CD14-positive monocyte (primary cell): Measurements from ENCODE around the gene HDAC4. TPM values are rescaled to one million over a fixed set of nuclear protein-coding genes. Genes with fewer than 3 reads are reported as not detected.

Experiments
- DNase-seq, 3 donors: peaks; one replicate each; pipeline ENCODE4 v3.0.0-alpha.2; 2011 to 2022
- H2AFZ ChIP-seq: 2 replicates; pipeline ENCODE4 v1.6.0; 2012; ENCODE audit warnings: mild to moderate bottlenecking, low read depth, low read length, inconsistent platforms; ENCODE audit not compliant: insufficient read depth, poor library complexity, severe bottlenecking
- H3K27ac ChIP-seq, 2 donors: 1 replicate in 1 of 2; 2 replicates in 1 of 2; pipeline ENCODE4 v1.5.1; 2012 to 2013; ENCODE audit warnings: low read length in 2 of 2, control low read depth in 1 of 2, inconsistent platforms in 1 of 2, low read depth in 1 of 2, mild to moderate bottlenecking in 1 of 2
- H3K27me3 ChIP-seq, 2 donors: one replicate each; pipeline versions ENCODE4 v1.6.0 to v1.6.1; 2011 to 2013; ENCODE audit warnings: low read length in 2 of 2; ENCODE audit not compliant: control insufficient read depth in 2 of 2, insufficient read depth in 2 of 2
- H3K36me3 ChIP-seq, 2 donors: replicated peaks in 1 of 2; 1 replicate in 1 of 2; 2 replicates in 1 of 2; pipeline versions ENCODE4 v1.5.1 to v1.6.1; 2012 to 2013; ENCODE audit warnings: low read length in 2 of 2, control low read depth in 1 of 2, inconsistent platforms in 1 of 2, mild to moderate bottlenecking in 1 of 2; ENCODE audit not compliant: insufficient read depth in 2 of 2, control insufficient read depth in 1 of 2
- H3K4me1 ChIP-seq, 2 donors: 1 replicate in 1 of 2; 2 replicates in 1 of 2; pipeline versions ENCODE4 v1.5.1 to v1.6.1; 2012 to 2013; ENCODE audit warnings: low read length in 2 of 2, control low read depth in 1 of 2, inconsistent platforms in 1 of 2, mild to moderate bottlenecking in 1 of 2, moderate library complexity in 1 of 2; ENCODE audit not compliant: insufficient read depth in 2 of 2, control insufficient read depth in 1 of 2
- H3K4me2 ChIP-seq: replicated peaks from 2 replicates; pipeline ENCODE3; 2012; ENCODE audit warnings: low read length, moderate library complexity, mild to moderate bottlenecking; ENCODE audit not compliant: poor library complexity, severe bottlenecking; ENCODE audit errors: extremely low read depth
- H3K4me3 ChIP-seq, 3 experiments: fragments of 200-600 bp in 1 of 3; sonication (generic) in 1 of 3; replicated peaks in 1 of 3; 1 replicate in 2 of 3; 2 replicates in 1 of 3; pipeline ENCODE4 v1.5.1; 2011 to 2013; ENCODE audit warnings: low read length in 3 of 3, mild to moderate bottlenecking in 3 of 3, control low read depth in 2 of 3, low read depth in 2 of 3, inconsistent platforms in 1 of 3, moderate library complexity in 1 of 3
- H3K79me2 ChIP-seq: 2 replicates; pipeline ENCODE4 v1.6.0; 2012; ENCODE audit warnings: mild to moderate bottlenecking, control low read depth, inconsistent platforms, low read length, moderate library complexity; ENCODE audit not compliant: insufficient read depth
- H3K9ac ChIP-seq: 2 replicates; pipeline ENCODE4 v1.6.0; 2017; ENCODE audit warnings: low read length, mild to moderate bottlenecking; ENCODE audit not compliant: insufficient read depth, poor library complexity, severe bottlenecking
- H3K9me3 ChIP-seq, 2 donors: replicated peaks in 1 of 2; 1 replicate in 1 of 2; 2 replicates in 1 of 2; pipeline versions ENCODE4 v1.5.1 to v1.6.1; 2012 to 2013; ENCODE audit warnings: low read length in 2 of 2, control low read depth in 1 of 2; ENCODE audit not compliant: control insufficient read depth in 1 of 2, insufficient read depth in 1 of 2
- H4K20me1 ChIP-seq: 2 replicates; pipeline ENCODE4 v1.6.0; 2012; ENCODE audit warnings: mild to moderate bottlenecking, low read length, control low read depth, moderate library complexity; ENCODE audit not compliant: insufficient read depth
- H3K27ac Mint-ChIP-seq, 7 donors: one replicate each; pipeline ENCODE4 v1.8.0; 2020; ENCODE audit warnings: mild to moderate bottlenecking in 7 of 7, mixed read lengths in 7 of 7, moderate library complexity in 6 of 7, inconsistent platforms in 2 of 7
- H3K27me3 Mint-ChIP-seq, 3 donors: one replicate each; pipeline ENCODE4 v1.8.0; 2021 to 2022; ENCODE audit warnings: low read depth in 3 of 3, mild to moderate bottlenecking in 3 of 3, mixed read lengths in 3 of 3, moderate library complexity in 3 of 3, inconsistent platforms in 1 of 3
- H3K36me3 Mint-ChIP-seq, 2 donors: one replicate each; pipeline ENCODE4 v1.8.0; 2020; ENCODE audit warnings: mixed read lengths in 2 of 2, inconsistent platforms in 1 of 2, mild to moderate bottlenecking in 1 of 2
- H3K4me1 Mint-ChIP-seq: one replicate; pipeline ENCODE4 v1.8.0; 2020; ENCODE audit warnings: mild to moderate bottlenecking, mixed read lengths
- H3K4me3 Mint-ChIP-seq, 2 donors: one replicate each; pipeline ENCODE4 v1.8.0; 2020; ENCODE audit warnings: mild to moderate bottlenecking in 2 of 2, mixed read lengths in 2 of 2, moderate library complexity in 1 of 2
- H3K9me3 Mint-ChIP-seq, 7 donors: one replicate each; pipeline ENCODE4 v1.8.0; 2020 to 2022; ENCODE audit warnings: mixed read lengths in 7 of 7, mild to moderate bottlenecking in 6 of 7, moderate library complexity in 6 of 7, inconsistent platforms in 2 of 7
- WGBS: methylation state at CpG from one replicate; pipeline ENCODE4 v1.1.5; 2013; ENCODE audit warnings: missing lambda C conversion rate; ENCODE audit not compliant: insufficient coverage; 5-methylcytosine and 5-hydroxymethylcytosine counted together
- intact Hi-C, 2 donors: fragments of 100-400 bp; cut with micrococcal nuclease; formaldehyde crosslinking; loops; one replicate each; pipeline versions ENCODE4 v1.15.0 to v1.15.1; 2023
- polyA plus RNA-seq, 3 donors: library from polyadenylated mRNA; depleted of rRNA in 1 of 3; unstranded in 2 of 3; stranded (reverse) in 1 of 3; fragments of 300-500 nt in 2 of 3; fragments of >200 nt in 1 of 3; fragmentation: Illumina TruSeq in 2 of 3; gene quantifications; 1 replicate in 2 of 3; 2 replicates in 1 of 3; pipeline ENCODE4 v1.2.3, GENCODE V29; 2012 to 2021
- TF ChIP-seq, protein P1 (sequence below): fragments of 200-600 bp; IDR thresholded peaks from one replicate; pipeline ENCODE4 v1.8.0; 2022; ENCODE audit warnings: antibody characterized with exemption, mild to moderate bottlenecking

The HDAC4 gene
- polyA plus RNA-seq, 3 donors, result 3.3 to 23.0 (median 4.5) TPM

DNA sequence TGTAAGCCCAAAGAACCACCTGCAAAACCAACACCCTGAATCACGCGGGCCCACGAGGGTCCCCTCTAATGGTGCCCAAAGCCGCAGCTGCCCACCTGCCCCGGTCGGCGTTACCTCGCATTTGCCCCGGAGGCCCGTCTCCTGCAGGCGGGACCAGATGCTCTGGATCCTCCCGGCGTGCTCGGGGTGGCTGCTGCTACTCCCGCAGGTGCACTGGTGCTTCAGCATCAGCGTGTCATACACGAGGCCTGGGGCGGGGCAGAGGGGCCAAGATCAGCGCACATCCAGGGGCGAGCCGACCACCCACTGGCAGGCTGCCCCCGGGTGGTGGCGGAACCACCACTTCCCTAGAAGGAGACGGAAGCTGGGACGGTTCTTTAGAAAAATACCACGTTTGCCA is 292.9 kb downstream of the HDAC4 start:
- Histone ChIP-seq H3K4me3 (no peak overlapping the region), H3K79me2 (no peaks in the 10 kb centered on the region), H3K4me2 (no peak overlapping the region), H2AFZ (no peak overlapping the region), H3K4me1 (no peaks in the 10 kb centered on the region), H3K36me3 (peaks cover 99 to 100% of the 10 kb centered on the region in 2 donors), H3K27me3 (no peaks in the 10 kb centered on the region), H3K9me3 (no peaks in the 10 kb centered on the region), H4K20me1 (peaks cover 50% of the 10 kb centered on the region), H3K27ac (no peak overlapping the region), H3K9ac (no peak overlapping the region)
- peaks cover 0 to 2% (median 0%) of the 10 kb centered on the region in 3 donors for H3K27me3 Mint-ChIP-seq
- peak overlapping the region in 1 of 7 donors; percentile 19 for H3K27ac Mint-ChIP-seq
- H3K4me1 Mint-ChIP-seq, result no peaks in the 10 kb centered on the region
- no peaks in the 10 kb centered on the region for H3K9me3 Mint-ChIP-seq
- no peak overlapping the region for H3K4me3 Mint-ChIP-seq
- DNase-seq, result no peak
- peaks cover 85 to 99% of the 10 kb centered on the region in 2 donors for H3K36me3 Mint-ChIP-seq
- WGBS, result 94% methylated on average over 24 of the region's 26 CpGs
- TF ChIP-seq, protein P1, sequence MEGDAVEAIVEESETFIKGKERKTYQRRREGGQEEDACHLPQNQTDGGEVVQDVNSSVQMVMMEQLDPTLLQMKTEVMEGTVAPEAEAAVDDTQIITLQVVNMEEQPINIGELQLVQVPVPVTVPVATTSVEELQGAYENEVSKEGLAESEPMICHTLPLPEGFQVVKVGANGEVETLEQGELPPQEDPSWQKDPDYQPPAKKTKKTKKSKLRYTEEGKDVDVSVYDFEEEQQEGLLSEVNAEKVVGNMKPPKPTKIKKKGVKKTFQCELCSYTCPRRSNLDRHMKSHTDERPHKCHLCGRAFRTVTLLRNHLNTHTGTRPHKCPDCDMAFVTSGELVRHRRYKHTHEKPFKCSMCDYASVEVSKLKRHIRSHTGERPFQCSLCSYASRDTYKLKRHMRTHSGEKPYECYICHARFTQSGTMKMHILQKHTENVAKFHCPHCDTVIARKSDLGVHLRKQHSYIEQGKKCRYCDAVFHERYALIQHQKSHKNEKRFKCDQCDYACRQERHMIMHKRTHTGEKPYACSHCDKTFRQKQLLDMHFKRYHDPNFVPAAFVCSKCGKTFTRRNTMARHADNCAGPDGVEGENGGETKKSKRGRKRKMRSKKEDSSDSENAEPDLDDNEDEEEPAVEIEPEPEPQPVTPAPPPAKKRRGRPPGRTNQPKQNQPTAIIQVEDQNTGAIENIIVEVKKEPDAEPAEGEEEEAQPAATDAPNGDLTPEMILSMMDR, result no peak
- intact Hi-C loops, result no loop called here

DNA sequence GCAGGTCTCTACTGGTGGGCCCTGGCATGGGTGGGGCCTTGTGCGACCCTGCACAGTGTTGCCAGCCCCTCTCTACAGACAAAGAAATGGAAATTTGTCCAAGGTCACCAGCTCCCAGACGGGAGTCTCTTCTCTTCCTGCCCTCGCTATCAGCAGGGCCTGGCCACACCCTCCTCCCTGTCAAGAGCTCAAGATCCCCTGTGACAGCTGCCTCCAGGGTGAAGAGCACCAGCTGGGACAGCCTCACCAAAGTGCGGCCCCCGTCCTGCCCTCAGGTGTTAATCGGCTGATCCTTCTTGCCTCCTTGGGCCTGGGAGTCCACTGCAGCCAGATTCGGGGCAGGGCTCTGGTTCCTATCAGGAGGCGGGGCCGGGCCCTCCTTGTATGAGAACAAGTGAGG is 293.9 kb downstream of the HDAC4 start:
- H3K4me3 Mint-ChIP-seq, result no peak overlapping the region
- peaks cover 0 to 2% (median 0%) of the 10 kb centered on the region in 3 donors for H3K27me3 Mint-ChIP-seq
- H3K27ac Mint-ChIP-seq, result peak overlapping the region in 2 of 7 donors; percentile 20 to 26
- Histone ChIP-seq H3K79me2 (no peaks in the 10 kb centered on the region), H3K36me3 (peaks cover 100% of the 10 kb centered on the region in 2 donors), H3K4me1 (no peaks in the 10 kb centered on the region), H3K4me2 (no peak overlapping the region), H3K9me3 (no peaks in the 10 kb centered on the region), H2AFZ (no peak overlapping the region), H3K9ac (no peak overlapping the region), H3K27ac (no peak overlapping the region), H3K4me3 (no peak overlapping the region), H3K27me3 (no peaks in the 10 kb centered on the region), H4K20me1 (peaks cover 47% of the 10 kb centered on the region)
- 92% methylated on average over 8 of the region's 9 CpGs for WGBS
- peaks cover 87 to 99% of the 10 kb centered on the region in 2 donors for H3K36me3 Mint-ChIP-seq
- DNase-seq, result no peak
- intact Hi-C loops, result no loop called here
- no peaks in the 10 kb centered on the region for H3K9me3 Mint-ChIP-seq
- H3K4me1 Mint-ChIP-seq, result no peaks in the 10 kb centered on the region
- TF ChIP-seq, protein P1, result no peak
